ENCODE measurements around the gene PTGIS. TPM values are rescaled to one million over a fixed set of nuclear protein-coding genes. Genes with fewer than 3 reads are reported as not detected.
"Not testable (repeated sequence)": the region's sequence is repeated elsewhere in the genome, so short reads cannot be mapped to it uniquely, and the experiment has no call there.

The PTGIS gene
- polyA plus RNA-seq (2013, experiment 1 of 2): 0.01 TPM
- 0.01 TPM for polyA plus RNA-seq (2013, experiment 2 of 2)

- Histone ChIP-seq H3K18ac (ENCODE audit: low read depth in 1 of 2, low read length in 2 of 2) (peak within 1 kb of the TSS in 1 of 2 experiments; percentile 49), H2BK120ac (ENCODE audit: low read depth, low read length) (no peak within 1 kb of the TSS), H3K27ac (ENCODE audit: low read length, poor library complexity, severe bottlenecking) (no peak within 1 kb of the TSS), H3K36me3 (ENCODE audit: control insufficient read depth in 1 of 2, insufficient read depth in 2 of 2, low read depth in 1 of 2, low read length in 2 of 2) (peaks cover 0 to 31% of the 10 kb centered on the region in 2 experiments), H3K4me2 (ENCODE audit: low read length, poor library complexity, severe bottlenecking) (peak within 1 kb of the TSS; percentile 81), H4K8ac (ENCODE audit: low read length) (no peak within 1 kb of the TSS), H3K14ac (ENCODE audit: low read length in 2 of 2) (no peak within 1 kb of the TSS), H2BK15ac (ENCODE audit: low read depth, poor library complexity, severe bottlenecking) (no peak within 1 kb of the TSS), H3K4me3 (ENCODE audit: insufficient read depth in 1 of 2, low read depth in 1 of 2, low read length in 2 of 2) (peak within 1 kb of the TSS; percentile 72 to 93), H2BK12ac (ENCODE audit: low read length in 2 of 2) (no peak within 1 kb of the TSS), H3K4me1 (ENCODE audit: control insufficient read depth, insufficient read depth, low read depth, low read length) (peaks cover 20% of the 10 kb centered on the region), H2AFZ (ENCODE audit: low read depth, low read length) (no peak within 1 kb of the TSS), H3K9ac (ENCODE audit: low read length) (peak within 1 kb of the TSS; percentile 99), H3K23ac (ENCODE audit: low read length in 2 of 2) (peak within 1 kb of the TSS in 1 of 2 experiments; percentile 32), H3K4ac (ENCODE audit: low read depth in 1 of 2, low read length in 2 of 2) (no peak within 1 kb of the TSS), H4K91ac (ENCODE audit: low read length) (no peak within 1 kb of the TSS), H3K79me1 (replicated peaks; ENCODE audit: low read length, poor library complexity, severe bottlenecking) (no peaks in the 10 kb centered on the region), H3K27me3 (ENCODE audit: control insufficient read depth in 1 of 2, insufficient read depth in 1 of 2, low read length in 2 of 2) (no peaks in the 10 kb centered on the region), H3K9me3 (ENCODE audit: control insufficient read depth, low read length) (no peaks in the 10 kb centered on the region), H2AK5ac (ENCODE audit: low read length, severe bottlenecking) (peak within 1 kb of the TSS; percentile 57), H2BK5ac (ENCODE audit: low read depth, low read length, poor library complexity, severe bottlenecking) (no peak within 1 kb of the TSS)
- WGBS: 14% methylated on average over 42 of the region's 70 CpGs
- DNase-seq: peak; percentile 15
Measured at GRCh38 chr20:49567421-49568277, at the start of gene PTGIS. Gene PTGIS (minus strand): TSS chr20:49568137. CDS start chr20:49568116, 21 bp downstream.

GRCh38 chr20:49617394-49617793, 49.5 kb upstream of the PTGIS start:
- H3K18ac ChIP-seq (ENCODE audit: low read depth in 1 of 2, low read length in 2 of 2); H2BK15ac ChIP-seq (ENCODE audit: low read depth, poor library complexity, severe bottlenecking); H2BK120ac ChIP-seq (ENCODE audit: low read depth, low read length); H4K91ac ChIP-seq (ENCODE audit: low read length); H3K9ac ChIP-seq (ENCODE audit: low read length); H3K4me2 ChIP-seq (ENCODE audit: low read length, poor library complexity, severe bottlenecking); H3K79me1 ChIP-seq (replicated peaks; ENCODE audit: low read length, poor library complexity, severe bottlenecking); H3K36me3 ChIP-seq (ENCODE audit: control insufficient read depth in 1 of 2, insufficient read depth in 2 of 2, low read depth in 1 of 2, low read length in 2 of 2); H3K14ac ChIP-seq (ENCODE audit: low read length in 2 of 2); H3K27me3 ChIP-seq (ENCODE audit: control insufficient read depth in 1 of 2, insufficient read depth in 1 of 2, low read length in 2 of 2); H2BK5ac ChIP-seq (ENCODE audit: low read depth, low read length, poor library complexity, severe bottlenecking); H3K4me1 ChIP-seq (ENCODE audit: control insufficient read depth, insufficient read depth, low read depth, low read length); DNase-seq; H3K4me3 ChIP-seq (ENCODE audit: insufficient read depth in 1 of 2, low read depth in 1 of 2, low read length in 2 of 2); H2AFZ ChIP-seq (ENCODE audit: low read depth, low read length); H2BK12ac ChIP-seq (ENCODE audit: low read length in 2 of 2); H3K27ac ChIP-seq (ENCODE audit: low read length, poor library complexity, severe bottlenecking); H2AK5ac ChIP-seq (ENCODE audit: low read length, severe bottlenecking); H3K4ac ChIP-seq (ENCODE audit: low read depth in 1 of 2, low read length in 2 of 2); H3K23ac ChIP-seq (ENCODE audit: low read length in 2 of 2); H4K8ac ChIP-seq (ENCODE audit: low read length): not testable (repeated sequence)
- WGBS: 78% methylated on average over 2 of the region's 3 CpGs
- peaks cover 15% of the 10 kb centered on the region for H3K9me3 ChIP-seq (ENCODE audit: control insufficient read depth, low read length)

- H3K18ac ChIP-seq (ENCODE audit: low read depth in 1 of 2, low read length in 2 of 2): no peak overlapping the region
- H2BK5ac ChIP-seq (ENCODE audit: low read depth, low read length, poor library complexity, severe bottlenecking): no peak overlapping the region
- no peak overlapping the region for H4K91ac ChIP-seq (ENCODE audit: low read length)
- peaks cover 5% of the 10 kb centered on the region for H3K9me3 ChIP-seq (ENCODE audit: control insufficient read depth, low read length)
- peaks cover 1% of the 10 kb centered on the region for H3K4me1 ChIP-seq (ENCODE audit: control insufficient read depth, insufficient read depth, low read depth, low read length)
- H2BK15ac ChIP-seq (ENCODE audit: low read depth, poor library complexity, severe bottlenecking): no peak overlapping the region
- no peak overlapping the region for H3K4ac ChIP-seq (ENCODE audit: low read depth in 1 of 2, low read length in 2 of 2)
- H3K14ac ChIP-seq (ENCODE audit: low read length in 2 of 2): no peak overlapping the region
- no peaks in the 10 kb centered on the region for H3K36me3 ChIP-seq (ENCODE audit: control insufficient read depth in 1 of 2, insufficient read depth in 2 of 2, low read depth in 1 of 2, low read length in 2 of 2)
- H2AK5ac ChIP-seq (ENCODE audit: low read length, severe bottlenecking): no peak overlapping the region
- no peak overlapping the region for H4K8ac ChIP-seq (ENCODE audit: low read length)
- peaks cover 0 to 6% of the 10 kb centered on the region in 2 experiments for H3K27me3 ChIP-seq (ENCODE audit: control insufficient read depth in 1 of 2, insufficient read depth in 1 of 2, low read length in 2 of 2)
- no peak overlapping the region for H3K4me2 ChIP-seq (ENCODE audit: low read length, poor library complexity, severe bottlenecking)
- no peaks in the 10 kb centered on the region for H3K79me1 ChIP-seq (replicated peaks; ENCODE audit: low read length, poor library complexity, severe bottlenecking)
- no peak overlapping the region for H3K4me3 ChIP-seq (ENCODE audit: insufficient read depth in 1 of 2, low read depth in 1 of 2, low read length in 2 of 2)
- no peak overlapping the region for H2BK12ac ChIP-seq (ENCODE audit: low read length in 2 of 2)
- H3K23ac ChIP-seq (ENCODE audit: low read length in 2 of 2): no peak overlapping the region
- DNase-seq: no peak
- H2AFZ ChIP-seq (ENCODE audit: low read depth, low read length): no peak overlapping the region
- 76% methylated on average over 10 of the region's 11 CpGs for WGBS
- no peak overlapping the region for H3K27ac ChIP-seq (ENCODE audit: low read length, poor library complexity, severe bottlenecking)
- no peak overlapping the region for H2BK120ac ChIP-seq (ENCODE audit: low read depth, low read length)
- no peak overlapping the region for H3K9ac ChIP-seq (ENCODE audit: low read length)
Measured at GRCh38 chr20:49616154-49617007, 48.4 kb upstream of the PTGIS start.

Measured in mesenchymal stem cell (in vitro differentiated cells and primary cell).